H1 (cell line): ENCODE measurements around the gene CEND1. TPM values are rescaled to one million over a fixed set of nuclear protein-coding genes. Genes with fewer than 3 reads are reported as not detected.

ENCODE experiments used
- CTCF ChIA-PET: fragments of 300-600 bp; sonication (Branson Sonifier 250); formaldehyde crosslinking; loops from one replicate; lab custom pipeline; 2021; ENCODE audit not compliant: partially characterized antibody; lab: Charles Lee
- POLR2A ChIA-PET: fragments of 300-600 bp; sonication (Branson Sonifier 250); formaldehyde crosslinking; loops from one replicate; lab custom pipeline; 2021; ENCODE audit warnings: inconsistent platforms; ENCODE audit not compliant: partially characterized antibody; lab: Charles Lee
- DNase-seq, 2 experiments: peaks; one replicate each; pipeline versions ENCODE4 v3.0.0 to v3.0.0-alpha.2; 2010 to 2022; ENCODE audit warnings: low spot score in 2 of 2, low read depth in 1 of 2, mixed read lengths in 1 of 2
- FAIRE-seq: peaks from 2 replicates; lab custom pipeline; 2011; peaks lifted over from hg19 to GRCh38; lab: Jason Lieb, UNC
- H2AFZ ChIP-seq: 2 replicates; pipeline ENCODE4 v1.8.1; 2012; ENCODE audit warnings: low read length, inconsistent platforms
- H2AK5ac ChIP-seq: 2 replicates; pipeline ENCODE4 v1.6.1; 2013; ENCODE audit warnings: low read depth, low read length
- H2BK120ac ChIP-seq: replicated peaks from 2 replicates; pipeline ENCODE3; 2013; ENCODE audit warnings: low read depth, low read length, inconsistent platforms
- H2BK12ac ChIP-seq: 2 replicates; pipeline ENCODE4 v1.6.1; 2013; ENCODE audit warnings: low read depth, low read length
- H2BK15ac ChIP-seq: 2 replicates; pipeline ENCODE4 v1.6.1; 2013; ENCODE audit warnings: low read length
- H2BK20ac ChIP-seq: 2 replicates; pipeline ENCODE4 v1.6.1; 2013; ENCODE audit warnings: low read length
- H2BK5ac ChIP-seq: 2 replicates; pipeline ENCODE4 v1.6.1; 2013; ENCODE audit warnings: low read depth, low read length
- H3K14ac ChIP-seq: 2 replicates; pipeline ENCODE4 v1.6.1; 2013; ENCODE audit warnings: inconsistent platforms; ENCODE audit not compliant: insufficient read length
- H3K18ac ChIP-seq: 2 replicates; pipeline ENCODE4 v1.6.1; 2013; ENCODE audit warnings: low read length; ENCODE audit errors: extremely low read depth
- H3K23ac ChIP-seq: 2 replicates; pipeline ENCODE4 v1.6.1; 2013; ENCODE audit warnings: inconsistent platforms; ENCODE audit not compliant: insufficient read length
- H3K23me2 ChIP-seq: 2 replicates; pipeline ENCODE4 v1.6.1; 2013; ENCODE audit warnings: low read depth, low read length
- H3K27ac ChIP-seq: 2 replicates; pipeline ENCODE4 v1.6.1; 2011; ENCODE audit warnings: low read depth, low read length, inconsistent platforms
- H3K27me3 ChIP-seq, 4 experiments: replicated peaks in 1 of 4; 1 replicate in 1 of 4; 2 replicates in 3 of 4; pipeline versions ENCODE4 v1.6.1 to v1.8.1; 2011 to 2013; ENCODE audit warnings: low read length in 3 of 4, mild to moderate bottlenecking in 3 of 4, inconsistent platforms in 2 of 4, mixed read lengths in 2 of 4, moderate library complexity in 1 of 4; ENCODE audit not compliant: control insufficient read depth in 3 of 4, insufficient read depth in 3 of 4; ENCODE audit errors: extremely low read depth in 1 of 4
- H3K36me3 ChIP-seq, 4 experiments: 2 replicates each; pipeline versions ENCODE4 v1.6.1 to v1.8.1; 2011 to 2013; ENCODE audit warnings: mild to moderate bottlenecking in 4 of 4, low read length in 3 of 4, moderate library complexity in 2 of 4, control low read depth in 1 of 4, inconsistent platforms in 1 of 4; ENCODE audit not compliant: insufficient read depth in 4 of 4, control insufficient read depth in 2 of 4
- H3K4ac ChIP-seq: replicated peaks from 2 replicates; pipeline ENCODE3; 2013; ENCODE audit warnings: low read length, low read depth, mixed read lengths, inconsistent platforms; ENCODE audit not compliant: insufficient read length
- H3K4me1 ChIP-seq, 4 experiments: replicated peaks in 1 of 4; 1 replicate in 1 of 4; 2 replicates in 3 of 4; pipeline versions ENCODE4 v1.6.1 to v1.8.1; 2011 to 2013; ENCODE audit warnings: low read length in 3 of 4, inconsistent platforms in 2 of 4, mixed read lengths in 1 of 4; ENCODE audit not compliant: insufficient read depth in 4 of 4, control insufficient read depth in 3 of 4
- H3K4me2 ChIP-seq, 2 experiments: 2 replicates each; pipeline versions ENCODE4 v1.6.1 to v1.8.1; 2011 to 2013; ENCODE audit warnings: low read depth in 2 of 2, low read length in 2 of 2, control low read depth in 1 of 2, inconsistent platforms in 1 of 2, mild to moderate bottlenecking in 1 of 2; ENCODE audit not compliant: insufficient read depth in 1 of 2
- H3K4me3 ChIP-seq, 4 experiments: fragments of 200-600, 300-600 bp in 1 of 4; sonication (generic), shearing (Covaris generic), sonication (Bioruptor Twin) in 1 of 4; 2 replicates each; pipeline versions ENCODE4 v1.5.1 to v1.8.1; 2011 to 2016; ENCODE audit warnings: low read length in 4 of 4, low read depth in 3 of 4, control low read depth in 2 of 4, inconsistent platforms in 2 of 4, mild to moderate bottlenecking in 2 of 4, mixed read lengths in 1 of 4, moderate library complexity in 1 of 4; ENCODE audit not compliant: insufficient read depth in 2 of 4; ENCODE audit errors: extremely low read depth in 1 of 4
- H3K56ac ChIP-seq: replicated peaks from 2 replicates; pipeline ENCODE3; 2013; ENCODE audit warnings: low read depth, mild to moderate bottlenecking, mixed read lengths, low read length, inconsistent platforms; ENCODE audit not compliant: insufficient read length
- H3K79me1 ChIP-seq: 2 replicates; pipeline ENCODE4 v1.6.1; 2013; ENCODE audit warnings: low read depth, low read length, control low read depth
- H3K79me2 ChIP-seq, 2 experiments: 2 replicates each; pipeline versions ENCODE4 v1.6.1 to v1.8.1; 2012 to 2013; ENCODE audit warnings: low read length in 2 of 2, mild to moderate bottlenecking in 2 of 2, inconsistent platforms in 1 of 2; ENCODE audit not compliant: insufficient read depth in 2 of 2, control insufficient read depth in 1 of 2
- H3K9ac ChIP-seq, 4 experiments: replicated peaks in 1 of 4; 1 replicate in 1 of 4; 2 replicates in 3 of 4; pipeline versions ENCODE4 v1.6.1 to v1.8.1; 2011 to 2013; ENCODE audit warnings: low read depth in 3 of 4, low read length in 3 of 4, control low read depth in 2 of 4, mild to moderate bottlenecking in 2 of 4, moderate library complexity in 2 of 4, inconsistent platforms in 1 of 4; ENCODE audit errors: extremely low read depth in 1 of 4
- H3K9me3 ChIP-seq, 2 experiments: 2 replicates each; pipeline versions ENCODE4 v1.6.1 to v1.8.1; 2012 to 2013; ENCODE audit warnings: mild to moderate bottlenecking in 2 of 2, moderate library complexity in 2 of 2, control low read depth in 1 of 2, inconsistent platforms in 1 of 2, low read depth in 1 of 2, low read length in 1 of 2, mixed read lengths in 1 of 2; ENCODE audit not compliant: insufficient read depth in 2 of 2
- H4K20me1 ChIP-seq, 2 experiments: replicated peaks in 1 of 2; 2 replicates each; pipeline versions ENCODE3 to v1.8.1; 2011 to 2013; ENCODE audit warnings: inconsistent platforms in 2 of 2, low read length in 2 of 2, mild to moderate bottlenecking in 1 of 2; ENCODE audit not compliant: insufficient read depth in 2 of 2, control insufficient read depth in 1 of 2
- H4K5ac ChIP-seq: 2 replicates; pipeline ENCODE4 v1.6.1; 2013; ENCODE audit warnings: low read length, low read depth, mixed read lengths, inconsistent platforms; ENCODE audit not compliant: insufficient read length
- H4K8ac ChIP-seq: 2 replicates; pipeline ENCODE4 v1.8.0; 2013; ENCODE audit warnings: mild to moderate bottlenecking, moderate library complexity, low read length, inconsistent platforms; ENCODE audit not compliant: insufficient read depth; ENCODE audit errors: extremely low read depth
- H4K91ac ChIP-seq: replicated peaks from 2 replicates; pipeline ENCODE3; 2013; ENCODE audit warnings: low read length, mixed read lengths, inconsistent platforms; ENCODE audit not compliant: insufficient read length
- ASH2L ChIP-seq: fragments of 200-600, 300-600 bp; sonication (generic); IDR thresholded peaks from one replicate; pipeline ENCODE4 v1.7.1; 2017; ENCODE audit warnings: low read length
- BCL11A ChIP-seq, 2 experiments: IDR thresholded peaks; one replicate each; pipeline ENCODE4 v1.6.1; 2011; ENCODE audit warnings: low read depth in 2 of 2, low read length in 2 of 2, mild to moderate bottlenecking in 2 of 2
- CBX8 ChIP-seq: fragments of 300-800, 300-1000 bp; sonication (generic); IDR thresholded peaks from 2 replicates; pipeline ENCODE4 v1.7.1; 2016; ENCODE audit warnings: low read depth, low read length, borderline replicate concordance
- CEBPB ChIP-seq: IDR thresholded peaks from 2 replicates; pipeline ENCODE4 v1.6.1; 2012; ENCODE audit warnings: low read depth, low read length
- GTF2F1 ChIP-seq: IDR thresholded peaks from 2 replicates; pipeline ENCODE4 v1.6.1; 2012; ENCODE audit warnings: low read depth, low read length, improper control_type of control experiment, borderline replicate concordance
- KDM5A ChIP-seq: fragments of 200-600 bp; IDR thresholded peaks from 2 replicates; pipeline ENCODE4 v1.7.1; 2012; ENCODE audit warnings: mild to moderate bottlenecking, low read length, inconsistent platforms, mixed read lengths
- PHF8 ChIP-seq: fragments of 200-600 bp; sonication (generic); conservative IDR thresholded peaks from 2 replicates; pipeline ENCODE4 v1.7.1; 2012; ENCODE audit warnings: low read depth, mild to moderate bottlenecking, inconsistent platforms, low read length, moderate library complexity
- RAD21 ChIP-seq, 2 experiments: IDR thresholded peaks in 1 of 2; conservative IDR thresholded peaks in 1 of 2; 2 replicates each; pipeline ENCODE4 v1.6.1; 2011; ENCODE audit warnings: low read depth in 2 of 2, low read length in 2 of 2, improper control_type of control experiment in 1 of 2, inconsistent platforms in 1 of 2, mild to moderate bottlenecking in 1 of 2, moderate library complexity in 1 of 2
- RXRA ChIP-seq: IDR thresholded peaks from 2 replicates; pipeline ENCODE4 v1.6.1; 2011; ENCODE audit warnings: low read depth, mild to moderate bottlenecking, low read length, moderate library complexity; ENCODE audit not compliant: insufficient read depth
- SIX5 ChIP-seq: IDR thresholded peaks from 2 replicates; pipeline ENCODE4 v1.6.1; 2011; ENCODE audit warnings: mild to moderate bottlenecking, low read depth, low read length
- SP4 ChIP-seq: IDR thresholded peaks from 2 replicates; pipeline ENCODE4 v1.6.1; 2012; ENCODE audit warnings: low read length, inconsistent platforms
- SUZ12 ChIP-seq: fragments of 200-600 bp; sonication (generic); IDR thresholded peaks from 2 replicates; pipeline ENCODE4 v1.6.1; 2012; ENCODE audit warnings: mild to moderate bottlenecking, inconsistent platforms, low read length, moderate library complexity, mixed read lengths
- TCF12 ChIP-seq: IDR thresholded peaks from 2 replicates; pipeline ENCODE4 v1.6.1; 2011; ENCODE audit warnings: low read depth, mild to moderate bottlenecking, low read length
- WGBS, 2 experiments: shearing (Covaris generic) in 1 of 2; methylation state at CpG; one replicate each; pipeline versions ENCODE4 v1.1.6 to v1.1.7; 2013 to 2015; ENCODE audit warnings: low lambda C conversion rate in 2 of 2, mixed read lengths in 2 of 2, inconsistent platforms in 1 of 2, low coverage in 1 of 2, missing lambda C conversion rate in 1 of 2; ENCODE audit not compliant: insufficient replicate concordance in 2 of 2, insufficient coverage in 1 of 2, insufficient read length in 1 of 2; ENCODE audit errors: extremely low coverage in 1 of 2, missing lambda C conversion rate in 1 of 2; 5-methylcytosine and 5-hydroxymethylcytosine counted together
- polyA plus RNA-seq, 7 experiments: library from polyadenylated mRNA; depleted of rRNA in 3 of 7; stranded (reverse) in 5 of 7; unstranded in 2 of 7; fragments of >200 nt in 5 of 7; fragments of 200-250 nt in 2 of 7; gene quantifications; 1 replicate in 5 of 7; 2 replicates in 1 of 7; 4 replicates in 1 of 7; pipeline versions ENCODE4 v1.2.1 to v1.2.3, GENCODE V29; 2011 to 2013; ENCODE audit warnings: missing spikeins in 2 of 7, mixed read lengths in 2 of 7
- total RNA-seq: library from RNA; stranded (reverse); fragmentation: NEBNext Ultra II Directional; extraction: Animal tissue kit (Norgen Biotek cat#: 25700); gene quantifications from 2 replicates; pipeline ENCODE4 v1.2.1, GENCODE V29; 2021

CEND1 gene
- total and polyA plus RNA-seq, 2 of the 8 experiments (the other 6 are each of a cell fraction or from before 2014, with no cell fraction given), result 0.82 to 5.0 TPM

- ChIA-PET POLR2A (interaction anchor here (0.7 to 53.0 kb wide), 3 partner anchors 16 to 44 kb away, joined by 3 to 1917 read pairs (median 43); partner anchors contain the start of genes CD151, CRACR2B, GATD1 and PNPLA2), CTCF (interaction anchor here (0.6 to 2.2 kb wide), 3 partner anchors 10 to 20 kb away, joined by 3 to 10 read pairs (median 3); no protein-coding TSS in a partner anchor)
- TF ChIP-seq BCL11A (IDR thresholded peaks at IDR 0.05; ENCODE audit: low read depth in 2 of 2, low read length in 2 of 2), result no peak
- TF ChIP-seq CEBPB, result no peak
- TF ChIP-seq SIX5, result no peak
- TF ChIP-seq GTF2F1, result no peak
- no peak for TF ChIP-seq RAD21 (IDR thresholded peaks at IDR 0.05 in 1 of 2, conservative IDR thresholded peaks at IDR 0.05 in 1 of 2; ENCODE audit: low read depth in 2 of 2, low read length in 2 of 2)
- TF ChIP-seq RXRA, result no peak
- TF ChIP-seq SUZ12, result no peak
- TF ChIP-seq ASH2L, result no peak
- TF ChIP-seq TCF12, result no peak
- TF ChIP-seq PHF8, result no peak
- TF ChIP-seq SP4, result no peak
- no peak for TF ChIP-seq KDM5A
- no peak for TF ChIP-seq CBX8
- no peak overlapping the region for H4K91ac ChIP-seq
- H2AFZ ChIP-seq, result no peak overlapping the region
- no peaks in the 10 kb centered on the region for H3K9me3 ChIP-seq
- no peak overlapping the region for H2AK5ac ChIP-seq
- H3K4ac ChIP-seq, result no peak overlapping the region
- DNase-seq (no peak), FAIRE-seq (no peak)
- H3K4me1 ChIP-seq, result peaks cover 4 to 36% (median 25%) of the 10 kb centered on the region in 4 experiments
- H3K27me3 ChIP-seq, result no peaks in the 10 kb centered on the region
- WGBS, 2 experiments, result 91% methylated on average over 9 of the region's 13 CpGs; no CpG with 5 or more reads in 1 of the 2 experiments
- H3K56ac ChIP-seq, result no peak overlapping the region
- peaks cover 0 to 5% of the 10 kb centered on the region in 2 experiments; a peak in 1 of 4 replicates for H3K79me2 ChIP-seq
- peaks cover 7% of the 10 kb centered on the region; the same call in 1 of the 2 replicates for H3K79me1 ChIP-seq
- H3K14ac ChIP-seq, result no peak overlapping the region
- H3K23ac ChIP-seq, result no peak overlapping the region
- H2BK12ac ChIP-seq, result no peak overlapping the region
- H2BK5ac ChIP-seq, result no peak overlapping the region
- H3K27ac ChIP-seq, result no peak overlapping the region
- no peak overlapping the region for H3K18ac ChIP-seq
- H3K4me2 ChIP-seq, result no peak overlapping the region
- no peak overlapping the region for H4K5ac ChIP-seq
- H3K23me2 ChIP-seq, result peaks cover 7% of the 10 kb centered on the region
- no peak overlapping the region for H3K4me3 ChIP-seq
- H2BK15ac ChIP-seq, result no peak overlapping the region
- H4K8ac ChIP-seq, result no peak overlapping the region
- H3K9ac ChIP-seq, result no peak overlapping the region
- H2BK120ac ChIP-seq, result no peak overlapping the region
- H3K36me3 ChIP-seq, result peaks cover 0 to 12% (median 0%) of the 10 kb centered on the region in 4 experiments; a peak in 3 of 8 replicates
- H4K20me1 ChIP-seq, result peaks cover 2 to 13% of the 10 kb centered on the region in 2 experiments
- no peak overlapping the region for H2BK20ac ChIP-seq
These were observed 3.0 kb upstream of the CEND1 start for GRCh38 chr11:792873-793272.
